Measurements from ENCODE around the gene FSHR. TPM values are rescaled to one million over a fixed set of nuclear protein-coding genes. Genes with fewer than 3 reads are reported as not detected.

FSHR gene, protein sequence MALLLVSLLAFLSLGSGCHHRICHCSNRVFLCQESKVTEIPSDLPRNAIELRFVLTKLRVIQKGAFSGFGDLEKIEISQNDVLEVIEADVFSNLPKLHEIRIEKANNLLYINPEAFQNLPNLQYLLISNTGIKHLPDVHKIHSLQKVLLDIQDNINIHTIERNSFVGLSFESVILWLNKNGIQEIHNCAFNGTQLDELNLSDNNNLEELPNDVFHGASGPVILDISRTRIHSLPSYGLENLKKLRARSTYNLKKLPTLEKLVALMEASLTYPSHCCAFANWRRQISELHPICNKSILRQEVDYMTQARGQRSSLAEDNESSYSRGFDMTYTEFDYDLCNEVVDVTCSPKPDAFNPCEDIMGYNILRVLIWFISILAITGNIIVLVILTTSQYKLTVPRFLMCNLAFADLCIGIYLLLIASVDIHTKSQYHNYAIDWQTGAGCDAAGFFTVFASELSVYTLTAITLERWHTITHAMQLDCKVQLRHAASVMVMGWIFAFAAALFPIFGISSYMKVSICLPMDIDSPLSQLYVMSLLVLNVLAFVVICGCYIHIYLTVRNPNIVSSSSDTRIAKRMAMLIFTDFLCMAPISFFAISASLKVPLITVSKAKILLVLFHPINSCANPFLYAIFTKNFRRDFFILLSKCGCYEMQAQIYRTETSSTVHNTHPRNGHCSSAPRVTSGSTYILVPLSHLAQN
- total RNA-seq (ENCODE audit: low replicate concordance), result not detected in 2 replicates
- long read RNA-seq, result 0 reads

DNA sequence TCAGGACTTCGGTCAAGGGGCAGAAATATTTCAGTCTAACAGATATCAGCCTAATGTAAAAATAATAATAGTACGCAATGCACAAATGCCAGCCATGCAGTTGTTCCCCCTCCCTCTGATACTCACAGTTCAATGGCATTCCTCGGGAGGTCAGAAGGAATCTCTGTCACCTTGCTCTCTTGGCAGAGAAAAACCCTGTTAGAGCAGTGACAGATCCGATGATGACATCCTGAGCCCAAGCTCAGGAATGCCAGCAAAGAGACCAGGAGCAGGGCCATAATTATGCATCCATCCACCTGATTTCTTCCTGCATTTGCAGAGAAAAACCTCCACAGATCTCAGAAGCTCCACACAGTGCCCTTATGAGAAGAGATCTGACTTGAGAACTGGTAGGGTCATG is at the start of gene FSHR:
FSHR (minus strand) TSS at position 376 of the 400 bp plus-strand sequence; CDS start at position 278, 98 bp downstream.
- Mint-ChIP-seq H3K9me3 (no peaks in the 10 kb centered on the region), H3K4me1 (ENCODE audit: unreplicated experiment) (no peaks in the 10 kb centered on the region), H3K27ac (no peak within 1 kb of the TSS), H3K36me3 (no peaks in the 10 kb centered on the region), H3K27me3 (peaks cover 4% of the 10 kb centered on the region), H3K4me3 (no peak within 1 kb of the TSS)
- DNase-seq (ENCODE audit: extremely low spot score, unreplicated experiment), result no peak
- TF ChIP-seq, protein P1, sequence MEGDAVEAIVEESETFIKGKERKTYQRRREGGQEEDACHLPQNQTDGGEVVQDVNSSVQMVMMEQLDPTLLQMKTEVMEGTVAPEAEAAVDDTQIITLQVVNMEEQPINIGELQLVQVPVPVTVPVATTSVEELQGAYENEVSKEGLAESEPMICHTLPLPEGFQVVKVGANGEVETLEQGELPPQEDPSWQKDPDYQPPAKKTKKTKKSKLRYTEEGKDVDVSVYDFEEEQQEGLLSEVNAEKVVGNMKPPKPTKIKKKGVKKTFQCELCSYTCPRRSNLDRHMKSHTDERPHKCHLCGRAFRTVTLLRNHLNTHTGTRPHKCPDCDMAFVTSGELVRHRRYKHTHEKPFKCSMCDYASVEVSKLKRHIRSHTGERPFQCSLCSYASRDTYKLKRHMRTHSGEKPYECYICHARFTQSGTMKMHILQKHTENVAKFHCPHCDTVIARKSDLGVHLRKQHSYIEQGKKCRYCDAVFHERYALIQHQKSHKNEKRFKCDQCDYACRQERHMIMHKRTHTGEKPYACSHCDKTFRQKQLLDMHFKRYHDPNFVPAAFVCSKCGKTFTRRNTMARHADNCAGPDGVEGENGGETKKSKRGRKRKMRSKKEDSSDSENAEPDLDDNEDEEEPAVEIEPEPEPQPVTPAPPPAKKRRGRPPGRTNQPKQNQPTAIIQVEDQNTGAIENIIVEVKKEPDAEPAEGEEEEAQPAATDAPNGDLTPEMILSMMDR (conservative IDR thresholded peaks at IDR 0.05), result no peak

DNA sequence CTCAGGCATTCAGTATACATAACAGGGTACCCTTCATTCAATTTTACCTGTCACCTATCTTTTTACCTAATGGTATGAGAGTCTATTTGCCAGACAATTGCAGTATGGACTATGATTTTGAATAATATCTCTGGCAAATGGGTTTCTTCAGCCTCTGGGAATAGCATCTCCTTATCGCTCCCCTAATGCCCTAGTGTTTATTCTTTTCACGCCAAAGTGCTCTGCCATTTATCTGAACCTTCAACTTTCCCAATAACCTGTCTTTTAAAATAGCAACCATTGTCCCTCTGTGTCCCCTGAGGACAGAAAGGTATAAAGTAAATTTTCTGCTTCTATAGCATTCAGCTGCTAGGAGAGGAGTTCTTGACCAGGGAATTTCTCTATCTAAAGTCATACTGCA is 45.0 kb upstream of the FSHR start:
- no peak for DNase-seq (ENCODE audit: extremely low spot score, unreplicated experiment)
- no peak overlapping the region for H3K27ac Mint-ChIP-seq
- H3K4me1 Mint-ChIP-seq (ENCODE audit: unreplicated experiment), result no peaks in the 10 kb centered on the region
- no peak overlapping the region for H3K4me3 Mint-ChIP-seq
- H3K36me3 Mint-ChIP-seq, result no peaks in the 10 kb centered on the region
- H3K9me3 Mint-ChIP-seq, result no peaks in the 10 kb centered on the region
- TF ChIP-seq, protein P1 (conservative IDR thresholded peaks at IDR 0.05), result no peak
- H3K27me3 Mint-ChIP-seq, result peaks cover 5% of the 10 kb centered on the region

DNA sequence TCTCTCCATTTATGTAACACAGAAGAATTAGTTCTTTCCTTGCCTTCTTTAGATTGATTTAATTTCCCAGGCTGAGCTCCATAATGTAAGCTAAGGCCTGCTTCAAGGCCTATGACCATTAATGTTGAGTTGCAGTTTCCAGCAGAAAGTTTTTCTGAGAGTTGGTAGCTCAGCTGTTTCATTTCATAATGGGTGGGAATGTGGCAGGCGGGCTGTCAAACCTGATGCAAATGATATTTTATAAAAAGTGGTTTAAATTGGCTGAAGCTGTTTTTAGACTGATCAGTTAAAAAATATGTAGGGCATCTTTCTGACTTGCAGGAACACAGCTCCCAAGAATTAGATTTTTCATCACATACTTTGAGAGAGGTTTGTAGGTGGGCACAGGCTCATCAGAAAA is 40.4 kb upstream of the FSHR start:
- TF ChIP-seq, protein P1 (conservative IDR thresholded peaks at IDR 0.05), result no peak
- no peaks in the 10 kb centered on the region for H3K9me3 Mint-ChIP-seq
- H3K36me3 Mint-ChIP-seq, result no peaks in the 10 kb centered on the region
- no peak overlapping the region for H3K4me3 Mint-ChIP-seq
- no peak for DNase-seq (ENCODE audit: extremely low spot score, unreplicated experiment)
- H3K27me3 Mint-ChIP-seq, result peaks cover 4% of the 10 kb centered on the region
- no peaks in the 10 kb centered on the region for H3K4me1 Mint-ChIP-seq (ENCODE audit: unreplicated experiment)
- H3K27ac Mint-ChIP-seq, result no peak overlapping the region

DNA sequence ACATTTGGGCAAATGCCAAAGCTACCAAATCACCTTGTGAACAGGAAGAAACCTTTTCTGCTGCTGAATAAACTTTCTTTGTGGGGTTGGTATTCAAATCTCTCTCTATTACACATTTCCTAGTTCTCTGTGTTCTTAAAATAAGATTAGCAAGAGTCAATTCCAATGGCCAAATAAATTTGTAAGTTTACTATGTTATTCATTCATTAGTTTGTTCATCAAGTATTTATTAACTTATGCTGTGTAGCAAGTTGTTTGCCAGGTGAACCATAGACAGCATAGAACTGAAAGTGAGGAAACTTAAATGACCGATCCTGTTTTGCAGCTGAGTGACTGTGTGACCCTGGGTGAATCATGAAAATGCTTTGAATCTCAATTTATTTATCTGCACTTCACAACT is 37.7 kb upstream of the FSHR start:
- Mint-ChIP-seq H3K27ac (no peak overlapping the region), H3K4me1 (ENCODE audit: unreplicated experiment) (no peaks in the 10 kb centered on the region), H3K4me3 (no peak overlapping the region), H3K36me3 (no peaks in the 10 kb centered on the region), H3K27me3 (peaks cover 4% of the 10 kb centered on the region), H3K9me3 (no peaks in the 10 kb centered on the region)
- TF ChIP-seq, protein P1 (conservative IDR thresholded peaks at IDR 0.05), result no peak
- no peak for DNase-seq (ENCODE audit: extremely low spot score, unreplicated experiment)

DNA sequence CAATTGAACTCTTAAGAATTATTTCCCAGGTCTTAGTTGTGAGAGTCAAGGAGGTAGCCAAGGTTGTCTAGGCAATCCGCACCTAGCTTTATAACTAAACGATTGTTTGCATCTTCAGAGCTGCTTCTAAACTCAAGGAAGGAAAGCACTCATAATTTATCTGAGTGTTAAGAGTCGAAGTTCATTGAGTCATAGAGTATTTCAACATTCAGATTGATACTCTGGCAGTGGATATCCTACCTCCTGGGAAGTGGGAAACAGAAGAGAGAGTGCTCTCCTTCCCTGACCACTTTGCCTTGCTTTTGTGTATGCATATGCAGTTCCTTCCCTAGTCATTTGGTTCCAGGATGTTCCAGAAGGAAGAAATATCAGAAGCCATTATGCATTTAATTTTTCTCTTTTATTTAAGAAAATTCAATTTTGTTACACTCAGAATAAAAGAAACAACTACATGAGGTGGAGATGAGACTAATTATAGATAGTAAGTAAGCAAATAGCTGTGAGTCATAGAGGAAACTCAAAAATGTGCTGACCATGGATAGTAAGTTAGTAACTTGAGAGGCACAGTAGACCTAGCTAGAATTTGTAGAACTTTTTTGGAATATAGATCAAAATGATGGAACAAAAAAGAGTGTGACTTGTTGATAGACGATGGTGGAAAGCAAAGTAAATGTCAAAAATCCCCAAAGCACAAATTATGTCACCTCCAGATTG is 35.4 kb upstream of the FSHR start:
- Mint-ChIP-seq H3K27ac (no peak overlapping the region), H3K36me3 (no peaks in the 10 kb centered on the region), H3K4me1 (ENCODE audit: unreplicated experiment) (no peaks in the 10 kb centered on the region), H3K9me3 (peaks cover 5% of the 10 kb centered on the region), H3K4me3 (no peak overlapping the region), H3K27me3 (peaks cover 9% of the 10 kb centered on the region)
- TF ChIP-seq, protein P1 (conservative IDR thresholded peaks at IDR 0.05), result no peak
- no peak for DNase-seq (ENCODE audit: extremely low spot score, unreplicated experiment)

Data from type B pancreatic cell (in vitro differentiated cells).